ENCODE results near the gene PSME3IP1. TPM values are rescaled to one million over a fixed set of nuclear protein-coding genes. Genes with fewer than 3 reads are reported as not detected.

Gene PSME3IP1
- total and polyA plus RNA-seq, 2 of the 8 experiments (the other 6 are each of a cell fraction or from before 2014, with no cell fraction given) = 95.1 to 98.3 TPM

DNA sequence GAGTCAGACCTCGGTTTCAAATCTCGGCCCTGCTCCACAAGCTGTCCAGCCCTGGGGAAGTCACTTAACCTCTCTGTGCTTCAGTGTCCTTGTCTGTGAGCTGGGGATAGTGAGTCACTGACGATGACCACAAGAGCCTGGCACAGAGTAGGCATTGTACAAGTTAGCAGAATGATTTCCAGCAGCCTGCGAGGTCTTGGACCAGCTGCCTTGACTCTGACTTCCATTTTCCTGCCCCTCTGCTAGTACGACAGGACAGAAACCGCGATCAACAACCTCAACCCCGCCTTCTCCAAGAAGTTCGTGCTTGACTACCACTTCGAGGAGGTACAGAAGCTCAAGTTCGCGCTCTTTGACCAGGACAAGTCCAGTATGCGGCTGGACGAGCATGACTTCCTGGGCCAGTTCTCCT, 72.8 kb downstream of the PSME3IP1 start (continued):
- TF ChIP-seq, protein P1, sequence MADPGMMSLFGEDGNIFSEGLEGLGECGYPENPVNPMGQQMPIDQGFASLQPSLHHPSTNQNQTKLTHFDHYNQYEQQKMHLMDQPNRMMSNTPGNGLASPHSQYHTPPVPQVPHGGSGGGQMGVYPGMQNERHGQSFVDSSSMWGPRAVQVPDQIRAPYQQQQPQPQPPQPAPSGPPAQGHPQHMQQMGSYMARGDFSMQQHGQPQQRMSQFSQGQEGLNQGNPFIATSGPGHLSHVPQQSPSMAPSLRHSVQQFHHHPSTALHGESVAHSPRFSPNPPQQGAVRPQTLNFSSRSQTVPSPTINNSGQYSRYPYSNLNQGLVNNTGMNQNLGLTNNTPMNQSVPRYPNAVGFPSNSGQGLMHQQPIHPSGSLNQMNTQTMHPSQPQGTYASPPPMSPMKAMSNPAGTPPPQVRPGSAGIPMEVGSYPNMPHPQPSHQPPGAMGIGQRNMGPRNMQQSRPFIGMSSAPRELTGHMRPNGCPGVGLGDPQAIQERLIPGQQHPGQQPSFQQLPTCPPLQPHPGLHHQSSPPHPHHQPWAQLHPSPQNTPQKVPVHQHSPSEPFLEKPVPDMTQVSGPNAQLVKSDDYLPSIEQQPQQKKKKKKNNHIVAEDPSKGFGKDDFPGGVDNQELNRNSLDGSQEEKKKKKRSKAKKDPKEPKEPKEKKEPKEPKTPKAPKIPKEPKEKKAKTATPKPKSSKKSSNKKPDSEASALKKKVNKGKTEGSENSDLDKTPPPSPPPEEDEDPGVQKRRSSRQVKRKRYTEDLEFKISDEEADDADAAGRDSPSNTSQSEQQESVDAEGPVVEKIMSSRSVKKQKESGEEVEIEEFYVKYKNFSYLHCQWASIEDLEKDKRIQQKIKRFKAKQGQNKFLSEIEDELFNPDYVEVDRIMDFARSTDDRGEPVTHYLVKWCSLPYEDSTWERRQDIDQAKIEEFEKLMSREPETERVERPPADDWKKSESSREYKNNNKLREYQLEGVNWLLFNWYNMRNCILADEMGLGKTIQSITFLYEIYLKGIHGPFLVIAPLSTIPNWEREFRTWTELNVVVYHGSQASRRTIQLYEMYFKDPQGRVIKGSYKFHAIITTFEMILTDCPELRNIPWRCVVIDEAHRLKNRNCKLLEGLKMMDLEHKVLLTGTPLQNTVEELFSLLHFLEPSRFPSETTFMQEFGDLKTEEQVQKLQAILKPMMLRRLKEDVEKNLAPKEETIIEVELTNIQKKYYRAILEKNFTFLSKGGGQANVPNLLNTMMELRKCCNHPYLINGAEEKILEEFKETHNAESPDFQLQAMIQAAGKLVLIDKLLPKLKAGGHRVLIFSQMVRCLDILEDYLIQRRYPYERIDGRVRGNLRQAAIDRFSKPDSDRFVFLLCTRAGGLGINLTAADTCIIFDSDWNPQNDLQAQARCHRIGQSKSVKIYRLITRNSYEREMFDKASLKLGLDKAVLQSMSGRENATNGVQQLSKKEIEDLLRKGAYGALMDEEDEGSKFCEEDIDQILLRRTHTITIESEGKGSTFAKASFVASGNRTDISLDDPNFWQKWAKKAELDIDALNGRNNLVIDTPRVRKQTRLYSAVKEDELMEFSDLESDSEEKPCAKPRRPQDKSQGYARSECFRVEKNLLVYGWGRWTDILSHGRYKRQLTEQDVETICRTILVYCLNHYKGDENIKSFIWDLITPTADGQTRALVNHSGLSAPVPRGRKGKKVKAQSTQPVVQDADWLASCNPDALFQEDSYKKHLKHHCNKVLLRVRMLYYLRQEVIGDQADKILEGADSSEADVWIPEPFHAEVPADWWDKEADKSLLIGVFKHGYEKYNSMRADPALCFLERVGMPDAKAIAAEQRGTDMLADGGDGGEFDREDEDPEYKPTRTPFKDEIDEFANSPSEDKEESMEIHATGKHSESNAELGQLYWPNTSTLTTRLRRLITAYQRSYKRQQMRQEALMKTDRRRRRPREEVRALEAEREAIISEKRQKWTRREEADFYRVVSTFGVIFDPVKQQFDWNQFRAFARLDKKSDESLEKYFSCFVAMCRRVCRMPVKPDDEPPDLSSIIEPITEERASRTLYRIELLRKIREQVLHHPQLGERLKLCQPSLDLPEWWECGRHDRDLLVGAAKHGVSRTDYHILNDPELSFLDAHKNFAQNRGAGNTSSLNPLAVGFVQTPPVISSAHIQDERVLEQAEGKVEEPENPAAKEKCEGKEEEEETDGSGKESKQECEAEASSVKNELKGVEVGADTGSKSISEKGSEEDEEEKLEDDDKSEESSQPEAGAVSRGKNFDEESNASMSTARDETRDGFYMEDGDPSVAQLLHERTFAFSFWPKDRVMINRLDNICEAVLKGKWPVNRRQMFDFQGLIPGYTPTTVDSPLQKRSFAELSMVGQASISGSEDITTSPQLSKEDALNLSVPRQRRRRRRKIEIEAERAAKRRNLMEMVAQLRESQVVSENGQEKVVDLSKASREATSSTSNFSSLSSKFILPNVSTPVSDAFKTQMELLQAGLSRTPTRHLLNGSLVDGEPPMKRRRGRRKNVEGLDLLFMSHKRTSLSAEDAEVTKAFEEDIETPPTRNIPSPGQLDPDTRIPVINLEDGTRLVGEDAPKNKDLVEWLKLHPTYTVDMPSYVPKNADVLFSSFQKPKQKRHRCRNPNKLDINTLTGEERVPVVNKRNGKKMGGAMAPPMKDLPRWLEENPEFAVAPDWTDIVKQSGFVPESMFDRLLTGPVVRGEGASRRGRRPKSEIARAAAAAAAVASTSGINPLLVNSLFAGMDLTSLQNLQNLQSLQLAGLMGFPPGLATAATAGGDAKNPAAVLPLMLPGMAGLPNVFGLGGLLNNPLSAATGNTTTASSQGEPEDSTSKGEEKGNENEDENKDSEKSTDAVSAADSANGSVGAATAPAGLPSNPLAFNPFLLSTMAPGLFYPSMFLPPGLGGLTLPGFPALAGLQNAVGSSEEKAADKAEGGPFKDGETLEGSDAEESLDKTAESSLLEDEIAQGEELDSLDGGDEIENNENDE (IDR thresholded peaks at IDR 0.05; ENCODE audit: insufficient replicate concordance, low read length) = no peak
- TF ChIP-seq ZNF274 (IDR thresholded peaks at IDR 0.05; ENCODE audit: borderline replicate concordance, extremely low read depth, low read length) = no peak
- TF ChIP-seq RNF2 (IDR thresholded peaks at IDR 0.05; ENCODE audit: borderline replicate concordance, low read depth, low read length, missing control alignments, poor library complexity, severe bottlenecking) = no peak
- no peak for TF ChIP-seq NRF1 (IDR thresholded peaks at IDR 0.05; ENCODE audit: low read depth, low read length)
- no peak for TF ChIP-seq SIN3A (conservative IDR thresholded peaks at IDR 0.05 in 1 of 2, IDR thresholded peaks at IDR 0.05 in 1 of 2; ENCODE audit: low read depth in 1 of 2, low read length in 2 of 2)
- TF ChIP-seq RFX5 (IDR thresholded peaks at IDR 0.05; ENCODE audit: borderline replicate concordance, low read depth, low read length) = no peak
- no peak for TF ChIP-seq SP1 (IDR thresholded peaks at IDR 0.05; ENCODE audit: low read depth, low read length)
- no peak for TF ChIP-seq KDM5A (IDR thresholded peaks at IDR 0.05; ENCODE audit: low read length)
